K562 (cell line): ENCODE results near the gene TPX2. TPM values are rescaled to one million over a fixed set of nuclear protein-coding genes. Genes with fewer than 3 reads are reported as not detected.
A peak's percentile ranks its signal among the peaks of the same experiment; 100 is the strongest.

ENCODE experiments used
- ATAC-seq: fragments of 200-7000 bp; cut with Tn5 transposase; 3 replicates; pipeline ENCODE4 v1.9.1; 2020; ENCODE audit warnings: moderate library complexity
- BruUV-seq: library from RNA; stranded (reverse); fragments of 400-500 nt; replicated peaks from 2 replicates; lab custom pipeline; 2021; lab: Mats Ljungman, UMichigan
- CTCF ChIA-PET: fragments of 300-600 bp; formaldehyde crosslinking; extraction: SDS; loops from one replicate; lab custom pipeline; 2021; ENCODE audit warnings: low intra/inter-chr PET ratio; lab: Yijun Ruan, JAX
- POLR2A ChIA-PET: fragments of 300-600, 350-650 bp; sonication (Branson Sonifier 250); formaldehyde crosslinking; extraction: SDS; loops from one replicate; lab custom pipeline; 2021; ENCODE audit warnings: antibody characterized with exemption, inconsistent platforms; lab: Yijun Ruan, JAX
- DNase-seq, 4 experiments: peaks; one replicate each; pipeline versions ENCODE4 v3.0.0 to v3.0.0-alpha.2; 2011 to 2018; ENCODE audit warnings: low spot score in 3 of 4, mixed read lengths in 3 of 4; ENCODE audit errors: extremely low read depth in 1 of 4
- FAIRE-seq: peaks from 2 replicates; lab custom pipeline; 2011; peaks lifted over from hg19 to GRCh38; lab: Jason Lieb, UNC
- H2AFZ ChIP-seq: 2 replicates; pipeline ENCODE4 v1.6.0; 2011; ENCODE audit warnings: low read depth, low read length, control low read depth, inconsistent platforms
- H3K27ac ChIP-seq: fragments of 200-600 bp; 3 replicates; pipeline ENCODE4 v1.8.0; 2011; ENCODE audit warnings: low read depth, mild to moderate bottlenecking, control low read depth, inconsistent platforms, low read length, moderate library complexity, mixed read lengths; ENCODE audit errors: extremely low read depth
- H3K27me3 ChIP-seq, 2 experiments: fragments of 300-600 bp in 1 of 2; 2 replicates in 1 of 2; 3 replicates in 1 of 2; pipeline versions ENCODE4 v1.6.0 to v1.8.0; 2011; ENCODE audit warnings: inconsistent platforms in 2 of 2, low read length in 2 of 2, mild to moderate bottlenecking in 1 of 2, mixed read lengths in 1 of 2, moderate library complexity in 1 of 2; ENCODE audit not compliant: control insufficient read depth in 2 of 2, insufficient read depth in 2 of 2
- H3K36me3 ChIP-seq: fragments of 300-600 bp; 3 replicates; pipeline ENCODE4 v1.8.0; 2011; ENCODE audit warnings: mild to moderate bottlenecking, low read length, inconsistent platforms; ENCODE audit not compliant: control insufficient read depth, insufficient read depth
- H3K4me1 ChIP-seq, 2 experiments: fragments of 200-600 bp in 1 of 2; replicated peaks in 1 of 2; 2 replicates in 1 of 2; 3 replicates in 1 of 2; pipeline versions ENCODE4 v1.5.1 to v1.8.0; 2011; ENCODE audit warnings: inconsistent platforms in 2 of 2, low read length in 2 of 2, mild to moderate bottlenecking in 1 of 2, mixed read lengths in 1 of 2, moderate library complexity in 1 of 2; ENCODE audit not compliant: control insufficient read depth in 2 of 2, insufficient read depth in 2 of 2
- H3K4me2 ChIP-seq: 2 replicates; pipeline ENCODE4 v1.6.1; 2011; ENCODE audit warnings: low read length, control low read depth, inconsistent platforms, mixed read lengths; ENCODE audit not compliant: insufficient read depth
- H3K4me3 ChIP-seq: fragments of 200-600 bp; sonication (generic), shearing (Covaris generic); 2 replicates; pipeline ENCODE4 v1.5.1; 2016; ENCODE audit warnings: control low read depth, inconsistent platforms
- H3K79me2 ChIP-seq: fragments of 200-600 bp; 3 replicates; pipeline ENCODE4 v1.8.0; 2011; ENCODE audit warnings: low read length, inconsistent platforms; ENCODE audit not compliant: control insufficient read depth, insufficient read depth
- H3K9ac ChIP-seq, 2 experiments: 2 replicates each; pipeline versions ENCODE4 v1.6.0 to v1.6.1; 2011; ENCODE audit warnings: low read depth in 2 of 2, low read length in 2 of 2, control low read depth in 1 of 2, inconsistent platforms in 1 of 2, mild to moderate bottlenecking in 1 of 2, mixed read lengths in 1 of 2; ENCODE audit not compliant: insufficient read depth in 1 of 2
- H3K9me1 ChIP-seq: one replicate; pipeline ENCODE4 v1.6.0; 2011; ENCODE audit warnings: inconsistent platforms, mild to moderate bottlenecking, low read length, moderate library complexity; ENCODE audit not compliant: control insufficient read depth, insufficient read depth
- H3K9me3 ChIP-seq: replicated peaks from 2 replicates; pipeline ENCODE4 v1.5.1; 2011; ENCODE audit warnings: low read depth, low read length, inconsistent platforms; ENCODE audit not compliant: control insufficient read depth, insufficient read depth
- H4K20me1 ChIP-seq: replicated peaks from 2 replicates; pipeline ENCODE4 v1.6.1; 2011; ENCODE audit warnings: low read length, inconsistent platforms, mixed read lengths; ENCODE audit not compliant: control insufficient read depth, insufficient read depth
- HMBOX1 ChIP-seq: sonication (generic); IDR thresholded peaks from 2 replicates; pipeline ENCODE4 v1.6.1; 2016
- MEF2D ChIP-seq: conservative IDR thresholded peaks from 2 replicates; pipeline ENCODE4 v1.6.1; 2016; ENCODE audit warnings: low read depth, missing genetic modification characterization, missing compliant biosample characterization
- MEIS2 ChIP-seq: fragments of 450-650 bp; IDR thresholded peaks from 2 replicates; pipeline ENCODE4 v1.6.1; 2014; ENCODE audit warnings: mild to moderate bottlenecking; ENCODE audit not compliant: partially characterized antibody
- NUFIP1 ChIP-seq: fragments of 450-650 bp; IDR thresholded peaks from 2 replicates; pipeline ENCODE4 v1.6.1; 2018; ENCODE audit not compliant: partially characterized antibody
- PBX2 ChIP-seq, 2 experiments: IDR thresholded peaks in 1 of 2; conservative IDR thresholded peaks in 1 of 2; 2 replicates each; pipeline ENCODE4 v1.6.1; 2016; ENCODE audit warnings: low read depth in 2 of 2, mild to moderate bottlenecking in 1 of 2, missing compliant biosample characterization in 1 of 2, missing genetic modification characterization in 1 of 2, moderate library complexity in 1 of 2
- RBFOX2 ChIP-seq: fragments of 200-400 bp; formaldehyde crosslinking; IDR thresholded peaks from 2 replicates; pipeline ENCODE4 v1.6.1; 2017; ENCODE audit warnings: low read depth, mild to moderate bottlenecking, low read length, moderate library complexity
- ZBTB17 ChIP-seq: fragments of 450-650 bp; formaldehyde crosslinking; IDR thresholded peaks from 2 replicates; pipeline ENCODE4 v1.4.0; 2020; ENCODE audit warnings: mild to moderate bottlenecking
- WGBS: fragments of 100-300 bp; shearing (Covaris generic); methylation state at CpG from one replicate; pipeline ENCODE4 v1.1.6; 2016; ENCODE audit warnings: low coverage, mixed read lengths; ENCODE audit not compliant: insufficient coverage; ENCODE audit errors: missing lambda C conversion rate; 5-methylcytosine and 5-hydroxymethylcytosine counted together
- in situ Hi-C: fragments of 300-500 bp; cut with MboI; formaldehyde crosslinking; loops from 4 replicates; pipeline ENCODE4 v1.15.0; 2018; ENCODE audit warnings: inconsistent platforms, mixed read lengths
- intact Hi-C: fragments of 100-400 bp; cut with micrococcal nuclease; formaldehyde crosslinking; loops from 2 replicates; pipeline ENCODE4 v1.14.2; 2022
- polyA plus RNA-seq, 8 experiments: library from polyadenylated mRNA; depleted of rRNA in 4 of 8; stranded (reverse) in 5 of 8; unstranded in 3 of 8; fragments of >200 nt; fragmentation: Nextera tagmentation in 2 of 8; fragmentation: Illumina TruSeq in 1 of 8; extraction: Ambion mirVana in 2 of 8; extraction: Trizol in 1 of 8; gene quantifications; 2 replicates each; pipeline versions ENCODE4 v1.2.1 to v1.2.3, GENCODE V29; 2011 to 2014; ENCODE audit warnings: inconsistent platforms in 1 of 8, missing spikeins in 1 of 8
- total RNA-seq, 7 experiments: library from RNA; depleted of rRNA in 6 of 7; stranded (reverse); fragments of >200 nt in 6 of 7; fragmentation: Illumina TruSeq in 2 of 7; extraction: Trizol in 2 of 7; gene quantifications; 2 replicates each; pipeline versions ENCODE4 v1.2.1 to v1.2.3, GENCODE V29; 2011 to 2021; ENCODE audit warnings: low replicate concordance in 1 of 7
- TF ChIP-seq, protein P1 (sequence below): fragments of 450-650 bp; IDR thresholded peaks from 2 replicates; pipeline ENCODE4 v1.6.1; 2016

The TPX2 gene
- total and polyA plus RNA-seq, 9 of the 15 experiments (the other 6 are each of a cell fraction or from before 2014, with no cell fraction given) = 48.0 to 241 (median 133) TPM

GRCh38 chr20:31746068-31746878, 7.2 kb downstream of the TPX2 start:
- H3K27me3 ChIP-seq = no peaks in the 10 kb centered on the region
- CTCF ChIA-PET = no interaction called here
- DNase-seq = no peak
- in situ Hi-C loops (no loop called here), intact Hi-C loops (no loop called here)
- H2AFZ ChIP-seq = no peak overlapping the region
- H3K4me3 ChIP-seq = no peak overlapping the region
- peak; percentile 56 for ATAC-seq
- 6% methylated on average over 1 of the region's 1 CpG for WGBS
- no peak for FAIRE-seq
- peaks cover 2% of the 10 kb centered on the region for H3K9me1 ChIP-seq
- TSS peak; percentile 6 for BruUV-seq
- H3K27ac ChIP-seq = no peak overlapping the region
- H3K9ac ChIP-seq = no peak overlapping the region
- peaks cover 3% of the 10 kb centered on the region; the same call in 1 of the 2 replicates for H4K20me1 ChIP-seq
- no peaks in the 10 kb centered on the region for H3K9me3 ChIP-seq
- peaks cover 2 to 6% of the 10 kb centered on the region in 2 experiments; a peak in 3 of 5 replicates for H3K4me1 ChIP-seq
- no peak overlapping the region; the same call in 1 of the 2 replicates for H3K4me2 ChIP-seq
- peaks cover 77% of the 10 kb centered on the region for H3K36me3 ChIP-seq
- peaks cover 92% of the 10 kb centered on the region for H3K79me2 ChIP-seq
- POLR2A ChIA-PET = interaction anchor here (0.6 to 1.1 kb wide), 4 partner anchors 8 to 795 kb away, joined by 3 read pairs; no protein-coding TSS in a partner anchor
- TF ChIP-seq, protein P1, sequence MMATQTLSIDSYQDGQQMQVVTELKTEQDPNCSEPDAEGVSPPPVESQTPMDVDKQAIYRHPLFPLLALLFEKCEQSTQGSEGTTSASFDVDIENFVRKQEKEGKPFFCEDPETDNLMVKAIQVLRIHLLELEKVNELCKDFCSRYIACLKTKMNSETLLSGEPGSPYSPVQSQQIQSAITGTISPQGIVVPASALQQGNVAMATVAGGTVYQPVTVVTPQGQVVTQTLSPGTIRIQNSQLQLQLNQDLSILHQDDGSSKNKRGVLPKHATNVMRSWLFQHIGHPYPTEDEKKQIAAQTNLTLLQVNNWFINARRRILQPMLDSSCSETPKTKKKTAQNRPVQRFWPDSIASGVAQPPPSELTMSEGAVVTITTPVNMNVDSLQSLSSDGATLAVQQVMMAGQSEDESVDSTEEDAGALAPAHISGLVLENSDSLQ = peak; percentile 25; the same call in 1 of the 2 replicates
- TF ChIP-seq RBFOX2 (peak; percentile 45), HMBOX1 (peak; percentile 60; the same call in 1 of the 2 replicates), NUFIP1 (no peak), ZBTB17 (CRISPR knock-in tag) (no peak), MEIS2 (peak; percentile 85), MEF2D (tag) (peak; percentile 70), PBX2 (CRISPR knock-in tag; IDR thresholded peaks at IDR 0.05; ENCODE audit: low read depth) (no peak), PBX2 (tag; conservative IDR thresholded peaks at IDR 0.05; ENCODE audit: low read depth) (peak; percentile 86)
